Fibroblast of lung (primary cell): Measurements from ENCODE around the gene SMCHD1. TPM values are rescaled to one million over a fixed set of nuclear protein-coding genes. Genes with fewer than 3 reads are reported as not detected.
"Not testable (repeated sequence)": the region's sequence is repeated elsewhere in the genome, so short reads cannot be mapped to it uniquely, and the experiment has no call there.

ENCODE experiments used
- DNase-seq, 2 donors: peaks; one replicate each; pipeline versions ENCODE4 v3.0.0 to v3.0.0-alpha.2; 2010; ENCODE audit warnings: low read depth in 2 of 2
- H2AFZ ChIP-seq: 2 replicates; pipeline ENCODE4 v1.5.1; 2012; ENCODE audit warnings: low read length, control low read depth, inconsistent platforms
- H3K27ac ChIP-seq: 2 replicates; pipeline ENCODE4 v1.5.1; 2011; ENCODE audit warnings: low read length, control low read depth; ENCODE audit not compliant: insufficient read depth
- H3K27me3 ChIP-seq: 2 replicates; pipeline ENCODE4 v1.5.1; 2011; ENCODE audit warnings: mild to moderate bottlenecking, low read length; ENCODE audit not compliant: control insufficient read depth, insufficient read depth
- H3K36me3 ChIP-seq: 2 replicates; pipeline ENCODE4 v1.5.1; 2011; ENCODE audit warnings: low read length; ENCODE audit not compliant: control insufficient read depth, insufficient read depth
- H3K4me1 ChIP-seq: 2 replicates; pipeline ENCODE4 v1.5.1; 2011; ENCODE audit warnings: low read length; ENCODE audit not compliant: control insufficient read depth, insufficient read depth; ENCODE audit errors: extremely low read depth
- H3K4me2 ChIP-seq: 2 replicates; pipeline ENCODE4 v1.5.1; 2011; ENCODE audit warnings: low read length, control low read depth; ENCODE audit not compliant: insufficient read depth; ENCODE audit errors: extremely low read depth
- H3K4me3 ChIP-seq, 4 experiments: fragments of 200-600 bp in 1 of 4; sonication (generic) in 1 of 4; replicated peaks in 1 of 4; 2 replicates each; pipeline ENCODE4 v1.5.1; 2011 to 2016; ENCODE audit warnings: low read length in 4 of 4, low read depth in 3 of 4, mild to moderate bottlenecking in 3 of 4, control low read depth in 2 of 4, inconsistent platforms in 1 of 4, mixed read lengths in 1 of 4; ENCODE audit not compliant: insufficient read depth in 1 of 4; ENCODE audit errors: control extremely low read depth in 1 of 4
- H3K79me2 ChIP-seq: 2 replicates; pipeline ENCODE4 v1.5.1; 2012; ENCODE audit warnings: mild to moderate bottlenecking, low read length, inconsistent platforms; ENCODE audit not compliant: control insufficient read depth, insufficient read depth
- H3K9ac ChIP-seq: 2 replicates; pipeline ENCODE4 v1.5.1; 2011; ENCODE audit warnings: mild to moderate bottlenecking, low read length, control low read depth; ENCODE audit not compliant: insufficient read depth
- H3K9me3 ChIP-seq: 2 replicates; pipeline ENCODE4 v1.5.1; 2012; ENCODE audit warnings: low read depth, low read length; ENCODE audit not compliant: control insufficient read depth, insufficient read depth
- H4K20me1 ChIP-seq: 2 replicates; pipeline ENCODE4 v1.5.1; 2011; ENCODE audit warnings: low read length; ENCODE audit not compliant: control insufficient read depth, insufficient read depth; ENCODE audit errors: extremely low read depth
- CTCF ChIP-seq, 2 donors: IDR thresholded peaks in 1 of 2; conservative IDR thresholded peaks in 1 of 2; 1 replicate in 1 of 2; 2 replicates in 1 of 2; pipeline ENCODE4 v1.5.1; 2011 to 2012; ENCODE audit warnings: low read length in 2 of 2, control low read depth in 1 of 2, inconsistent platforms in 1 of 2, low read depth in 1 of 2, mild to moderate bottlenecking in 1 of 2
- EZH2 ChIP-seq: IDR thresholded peaks from 2 replicates; pipeline ENCODE4 v1.5.1; 2012; ENCODE audit warnings: low read length, control low read depth, mild to moderate bottlenecking; ENCODE audit errors: missing control alignments
- polyA plus RNA-seq, 2 donors: library from polyadenylated mRNA; depleted of rRNA in 1 of 2; stranded (reverse) in 1 of 2; unstranded in 1 of 2; fragments of >200 nt; gene quantifications; 2 replicates each; pipeline ENCODE4 v1.2.1, GENCODE V29; 2011 to 2012; ENCODE audit warnings: missing spikeins in 1 of 2
- total RNA-seq: library from RNA; depleted of rRNA; stranded (reverse); fragments of >200 nt; gene quantifications from 2 replicates; pipeline ENCODE4 v1.2.1, GENCODE V29; 2014

SMCHD1 gene
- total and polyA plus RNA-seq, 2 donors (not counting 1 experiment from before 2014, with no cell fraction given), result 19.6 to 96.1 TPM

GRCh38 chr18:2809666-2810183 is 154.2 kb downstream of the SMCHD1 start:
- H3K4me3 ChIP-seq, H4K20me1 ChIP-seq, H3K27ac ChIP-seq, H3K9me3 ChIP-seq, H3K9ac ChIP-seq, H3K36me3 ChIP-seq, DNase-seq, H3K4me2 ChIP-seq, H3K27me3 ChIP-seq, H2AFZ ChIP-seq, H3K79me2 ChIP-seq, H3K4me1 ChIP-seq: not testable (repeated sequence)

GRCh38 chr18:2811416-2811815 is 155.9 kb downstream of the SMCHD1 start:
- Histone ChIP-seq H3K4me3 (no peak overlapping the region), H4K20me1 (no peaks in the 10 kb centered on the region), H3K27ac (no peak overlapping the region), H3K27me3 (no peaks in the 10 kb centered on the region), H3K9ac (no peak overlapping the region), H3K4me1 (no peaks in the 10 kb centered on the region), H2AFZ (no peak overlapping the region), H3K4me2 (no peak overlapping the region), H3K9me3 (no peaks in the 10 kb centered on the region), H3K36me3 (no peaks in the 10 kb centered on the region), H3K79me2 (no peaks in the 10 kb centered on the region)
- no peak for DNase-seq
- TF ChIP-seq CTCF (conservative IDR thresholded peaks at IDR 0.05 in 1 of 2, IDR thresholded peaks at IDR 0.05 in 1 of 2; ENCODE audit: low read depth in 1 of 2, low read length in 2 of 2) (no peak), EZH2 (no peak)

- H3K79me2 ChIP-seq, result no peaks in the 10 kb centered on the region
- no peaks in the 10 kb centered on the region for H4K20me1 ChIP-seq
- no peaks in the 10 kb centered on the region for H3K9me3 ChIP-seq
- TF ChIP-seq CTCF (conservative IDR thresholded peaks at IDR 0.05 in 1 of 2, IDR thresholded peaks at IDR 0.05 in 1 of 2; ENCODE audit: low read depth in 1 of 2, low read length in 2 of 2) (no peak), EZH2 (no peak)
- no peak for DNase-seq
- no peak overlapping the region for H3K27ac ChIP-seq
- no peaks in the 10 kb centered on the region for H3K27me3 ChIP-seq
- H3K9ac ChIP-seq, result no peak overlapping the region
- H3K4me1 ChIP-seq, result no peaks in the 10 kb centered on the region
- no peak overlapping the region for H3K4me2 ChIP-seq
- H2AFZ ChIP-seq, result no peak overlapping the region
- no peak overlapping the region for H3K4me3 ChIP-seq
- no peaks in the 10 kb centered on the region for H3K36me3 ChIP-seq
Measured at GRCh38 chr18:2814928-2815327, 159.4 kb downstream of the SMCHD1 start.
